AG09309 (cell line): ENCODE results near the gene TGFBR3L.
A peak's percentile ranks its signal among the peaks of the same experiment; 100 is the strongest.

Experiments used
- DNase-seq: peaks from one replicate; pipeline ENCODE4 v3.0.0-alpha.2; 2010; ENCODE audit warnings: low read depth
- H3K4me3 ChIP-seq: 2 replicates; pipeline ENCODE4 v1.5.1; 2011; ENCODE audit warnings: mild to moderate bottlenecking, low read depth, low read length, moderate library complexity; ENCODE audit not compliant: control insufficient read depth
- CTCF ChIP-seq: IDR thresholded peaks from 2 replicates; pipeline ENCODE4 v1.5.1; 2011; ENCODE audit warnings: mild to moderate bottlenecking, low read depth, low read length, inconsistent platforms; ENCODE audit not compliant: insufficient read depth, control insufficient read depth; ENCODE audit errors: missing control alignments

The TGFBR3L gene

GRCh38 chr19:7922836-7923195 lies 8.2 kb downstream of the TGFBR3L start:
- H3K4me3 ChIP-seq, result no peak overlapping the region
- no peak for DNase-seq
- TF ChIP-seq CTCF, result no peak

GRCh38 chr19:7923295-7924191 lies 8.9 kb downstream of the TGFBR3L start:
- no peak overlapping the region for H3K4me3 ChIP-seq
- no peak for TF ChIP-seq CTCF
- DNase-seq, result no peak

- DNase-seq, result no peak
- no peak for TF ChIP-seq CTCF
Observed at GRCh38 chr19:7924241-7924640, 9.6 kb downstream of the TGFBR3L start.

GRCh38 chr19:7924651-7925170 lies 10.1 kb downstream of the TGFBR3L start:
- H3K4me3 ChIP-seq, result no peak overlapping the region
- DNase-seq, result no peak
- no peak for TF ChIP-seq CTCF

More at GRCh38 chr19:7924241-7924640, 9.6 kb downstream of the TGFBR3L start:
- H3K4me3 ChIP-seq, result no peak overlapping the region

GRCh38 chr19:7925171-7925851 lies 10.7 kb downstream of the TGFBR3L start:
- peak; percentile 74 for TF ChIP-seq CTCF
- no peak for DNase-seq
- H3K4me3 ChIP-seq, result peak overlapping the region; percentile 11

- TF ChIP-seq CTCF, result no peak
- peak within 1 kb of the TSS; percentile 48 for H3K4me3 ChIP-seq
- no peak for DNase-seq
Observed at GRCh38 chr19:7926021-7926726, 11.5 kb downstream of the TGFBR3L start, which contains the start of gene CTXN1. Gene CTXN1 (minus strand): TSS chr19:7926135. CDS start chr19:7925538, 597 bp downstream.
